A673 (cell line): ENCODE results near the gene AGAP1. TPM values are rescaled to one million over a fixed set of nuclear protein-coding genes. Genes with fewer than 3 reads are reported as not detected.
A peak's percentile ranks its signal among the peaks of the same experiment; 100 is the strongest.

Source experiments
- BruUV-seq: library from RNA; stranded (reverse); fragments of 400-500 nt; replicated peaks from 2 replicates; lab custom pipeline; 2021; lab: Mats Ljungman, UMichigan
- CTCF ChIA-PET: fragments of 300-600 bp; sonication (Branson Sonifier 250); formaldehyde crosslinking; loops from one replicate; lab custom pipeline; 2022; ENCODE audit warnings: antibody characterized with exemption; lab: Charles Lee
- POLR2A ChIA-PET: fragments of 300-600 bp; sonication (Branson Sonifier 250); formaldehyde crosslinking; loops from one replicate; lab custom pipeline; 2022; ENCODE audit warnings: antibody characterized with exemption; ENCODE audit not compliant: low non-redundant PET; lab: Charles Lee
- DNase-seq: peaks from one replicate; pipeline ENCODE4 v3.0.0-alpha.2; 2015; ENCODE audit warnings: low spot score
- H3K27ac ChIP-seq: fragments of 200-600 bp; sonication (generic); 2 replicates; pipeline ENCODE4 v1.5.1; 2016; ENCODE audit warnings: mixed run types, low read depth, mild to moderate bottlenecking, mixed read lengths, antibody characterized with exemption, low read length; ENCODE audit not compliant: poor library complexity, severe bottlenecking
- H3K27me3 ChIP-seq: fragments of 200-600 bp; sonication (generic); replicated peaks from 2 replicates; pipeline ENCODE4 v1.6.1; 2017; ENCODE audit warnings: mixed run types, low read depth, mild to moderate bottlenecking, mixed read lengths, antibody characterized with exemption, low read length; ENCODE audit not compliant: insufficient read depth, poor library complexity
- H3K36me3 ChIP-seq: fragments of 200-600 bp; sonication (generic); 2 replicates; pipeline ENCODE4 v1.6.1; 2016; ENCODE audit warnings: mixed run types, mild to moderate bottlenecking, mixed read lengths, antibody characterized with exemption, low read length; ENCODE audit not compliant: insufficient read depth, poor library complexity, severe bottlenecking
- H3K4me1 ChIP-seq: fragments of 200-600 bp; sonication (generic); 2 replicates; pipeline ENCODE4 v1.6.1; 2017; ENCODE audit warnings: mixed run types, mild to moderate bottlenecking, mixed read lengths, antibody characterized with exemption, low read length; ENCODE audit not compliant: insufficient read depth, poor library complexity, severe bottlenecking
- H3K4me3 ChIP-seq: fragments of 200-600 bp; sonication (generic); 2 replicates; pipeline ENCODE4 v1.5.1; 2016; ENCODE audit warnings: low read depth, mixed run types, mild to moderate bottlenecking, mixed read lengths, low read length; ENCODE audit not compliant: poor library complexity, severe bottlenecking
- H3K9me3 ChIP-seq: fragments of 200-600 bp; sonication (generic); 2 replicates; pipeline ENCODE4 v1.6.1; 2016; ENCODE audit warnings: mixed run types, low read depth, mild to moderate bottlenecking, mixed read lengths, antibody characterized with exemption, low read length; ENCODE audit not compliant: poor library complexity, severe bottlenecking
- CTCF ChIP-seq: fragments of 300-800, 200-600 bp; sonication (generic); conservative IDR thresholded peaks from 2 replicates; pipeline ENCODE4 v1.5.1; 2017; ENCODE audit warnings: low read depth, mild to moderate bottlenecking, antibody characterized with exemption, low read length, moderate library complexity, mixed read lengths
- EZH2 ChIP-seq: fragments of 200-600 bp; sonication (generic); IDR thresholded peaks from 2 replicates; pipeline ENCODE4 v1.6.1; 2017; ENCODE audit warnings: borderline replicate concordance, low read depth, mild to moderate bottlenecking, mixed read lengths, antibody characterized with exemption, low read length; ENCODE audit not compliant: poor library complexity, severe bottlenecking
- intact Hi-C: fragments of 100-400 bp; cut with micrococcal nuclease; formaldehyde crosslinking; loops from one replicate; pipeline ENCODE4 v1.10.0; 2022; ENCODE audit not compliant: unreplicated experiment
- total RNA-seq: library from RNA; stranded (reverse); gene quantifications from 2 replicates; pipeline ENCODE4 v1.2.3, GENCODE V29; 2021

The AGAP1 gene
- total RNA-seq, 1 experiment from 2014 or later, result 25.3 TPM

- TF ChIP-seq CTCF, result no peak
- no peak for TF ChIP-seq EZH2
- H3K4me3 ChIP-seq, result no peak overlapping the region
- H3K9me3 ChIP-seq, result no peaks in the 10 kb centered on the region
- intact Hi-C loops, result no loop called here
- H3K27me3 ChIP-seq, result no peaks in the 10 kb centered on the region
- H3K36me3 ChIP-seq, result no peaks in the 10 kb centered on the region
- BruUV-seq, result no TSS peak
- peaks cover 50% of the 10 kb centered on the region for H3K4me1 ChIP-seq
- ChIA-PET POLR2A (interaction anchor here (0.5 to 0.7 kb wide), 2 partner anchors 39 to 146 kb away, joined by 3 to 6 read pairs; no protein-coding TSS in a partner anchor), CTCF (no interaction called here)
- no peak for DNase-seq
- H3K27ac ChIP-seq, result peak overlapping the region; percentile 18
Observed at GRCh38 chr2:235501673-235502031, 7.8 kb downstream of the AGAP1 start.

GRCh38 chr2:235502336-235502735 is 8.5 kb downstream of the AGAP1 start:
- H3K36me3 ChIP-seq, result no peaks in the 10 kb centered on the region
- intact Hi-C loops, result no loop called here
- DNase-seq, result no peak
- no peaks in the 10 kb centered on the region for H3K27me3 ChIP-seq
- H3K27ac ChIP-seq, result no peak overlapping the region
- no TSS peak for BruUV-seq
- POLR2A ChIA-PET, result interaction anchor here (0.7 to 1.1 kb wide), 2 partner anchors 38 to 681 kb away, joined by 3 read pairs; no protein-coding TSS in a partner anchor
- H3K4me1 ChIP-seq, result peaks cover 51% of the 10 kb centered on the region
- TF ChIP-seq EZH2 (no peak), CTCF (no peak)
- no peaks in the 10 kb centered on the region for H3K9me3 ChIP-seq
- H3K4me3 ChIP-seq, result no peak overlapping the region
- CTCF ChIA-PET, result no interaction called here

GRCh38 chr2:235504441-235505180 is 10.8 kb downstream of the AGAP1 start:
- Histone ChIP-seq H3K36me3 (no peaks in the 10 kb centered on the region), H3K4me3 (no peak overlapping the region), H3K27ac (peak overlapping the region; percentile 4), H3K9me3 (no peaks in the 10 kb centered on the region), H3K4me1 (peaks cover 53% of the 10 kb centered on the region), H3K27me3 (no peaks in the 10 kb centered on the region)
- no peak for TF ChIP-seq CTCF
- no peak for TF ChIP-seq EZH2
- no TSS peak for BruUV-seq
- intact Hi-C loops, result no loop called here
- CTCF ChIA-PET, result no interaction called here
- no peak for DNase-seq
- POLR2A ChIA-PET, result no interaction called here
